HG02759 (cell line): ENCODE measurements around the gene ZNF765.
A peak's percentile ranks its signal among the peaks of the same experiment; 100 is the strongest.
"Not testable (repeated sequence)": the region's sequence is repeated elsewhere in the genome, so short reads cannot be mapped to it uniquely, and the experiment has no call there.

Experiments
- ATAC-seq: cut with Tn5 transposase; IDR thresholded peaks from one replicate; pipeline ENCODE4 v1.9.1; 2021; ENCODE audit warnings: mild to moderate bottlenecking, moderate library complexity; ENCODE audit not compliant: unreplicated experiment

ZNF765 gene

DNA sequence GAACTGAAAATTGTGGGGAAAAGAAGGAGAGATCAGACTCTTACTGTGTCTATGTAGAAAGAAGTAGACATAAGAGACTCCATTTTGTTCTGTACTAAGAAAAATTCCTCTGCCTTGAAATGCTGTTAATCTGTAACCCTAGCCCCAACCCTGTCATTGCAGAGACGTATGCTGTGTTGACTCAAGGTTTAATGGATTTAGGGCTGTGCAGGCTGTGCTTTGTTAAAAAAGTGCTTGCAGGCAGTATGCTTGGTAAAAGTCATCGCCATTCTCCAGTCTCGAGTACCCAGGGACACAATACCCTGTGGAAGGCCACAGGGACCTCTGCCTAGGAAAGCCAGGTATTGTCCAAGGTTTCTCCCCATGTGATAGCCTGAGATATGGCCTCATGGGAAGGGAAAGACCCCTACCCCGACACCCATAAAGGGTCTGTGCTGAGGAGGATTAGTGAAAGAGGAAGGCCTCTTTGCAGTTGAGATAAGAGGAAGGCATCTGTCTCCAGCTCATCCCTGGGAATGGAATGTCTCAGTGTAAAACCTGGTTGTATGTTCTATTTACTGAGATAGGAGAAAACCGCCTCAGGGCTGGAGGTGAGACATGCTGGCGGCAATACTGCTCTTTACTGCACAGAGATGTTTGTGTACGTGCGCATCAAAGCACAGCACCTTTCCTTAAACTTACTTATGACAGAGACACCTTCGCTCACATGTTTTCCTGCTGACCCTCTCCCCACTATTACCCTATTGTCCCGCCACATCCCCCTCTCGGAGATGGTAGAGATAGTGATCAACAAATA, 25.8 kb downstream of the ZNF765 start:
- ATAC-seq, result not testable (repeated sequence)

DNA sequence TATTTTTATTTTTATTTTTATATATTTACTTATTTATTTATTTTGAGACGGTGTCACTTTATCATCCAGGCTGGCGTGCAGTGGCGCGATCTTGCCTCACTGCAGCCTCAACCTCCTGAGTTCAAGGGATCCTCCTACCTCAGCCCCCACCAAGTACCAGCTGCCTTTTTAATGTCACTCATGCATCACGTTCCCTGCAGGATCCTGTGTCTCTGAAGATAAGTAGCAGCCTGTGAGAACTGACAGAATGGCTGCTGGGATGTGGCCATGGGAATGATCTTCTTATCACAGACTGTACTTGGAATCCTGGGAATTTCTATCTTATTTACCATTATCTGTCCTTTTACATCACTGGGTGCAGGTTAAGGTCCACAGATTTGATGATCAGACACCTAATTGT, 27.6 kb downstream of the ZNF765 start:
- no peak for ATAC-seq

DNA sequence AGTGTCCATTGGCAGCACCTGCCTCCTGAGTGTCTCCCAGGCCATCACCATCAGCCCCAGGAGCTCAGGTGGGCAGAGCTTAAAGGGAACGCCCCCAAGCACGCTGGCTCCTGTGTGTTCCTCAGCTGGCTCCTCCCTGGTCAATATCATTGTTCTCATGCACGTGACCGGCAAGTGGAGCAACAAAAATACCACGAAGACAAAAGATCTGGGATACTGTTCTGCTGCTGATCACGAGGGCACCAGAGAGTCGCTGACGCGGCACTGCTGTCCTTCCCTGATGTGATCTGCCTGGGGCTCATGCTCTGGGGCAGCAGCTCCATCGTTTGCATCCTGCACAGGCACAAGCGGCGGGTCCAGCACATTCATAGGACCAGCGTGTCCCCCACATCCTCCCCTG, 28.1 kb downstream of the ZNF765 start:
- not testable (repeated sequence) for ATAC-seq

DNA sequence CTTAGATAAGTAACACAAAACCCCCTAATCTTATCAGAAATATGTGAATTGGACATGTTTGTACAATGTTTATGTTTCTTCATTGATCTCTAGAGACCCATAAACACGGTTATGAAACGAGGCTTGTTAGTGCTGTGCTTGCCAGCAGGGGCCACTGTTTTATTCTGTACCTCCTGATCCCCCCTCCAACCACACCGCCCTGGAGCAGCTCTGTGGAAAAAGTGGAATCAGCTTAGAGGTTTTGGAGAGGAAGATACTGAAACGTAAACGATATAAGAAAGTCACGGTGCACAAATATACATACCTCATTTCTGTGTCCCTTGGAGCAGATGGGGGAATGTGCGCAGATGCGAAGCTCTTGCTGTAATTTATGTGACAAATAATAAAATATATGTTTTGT, 28.7 kb downstream of the ZNF765 start:
- not testable (repeated sequence) for ATAC-seq

DNA sequence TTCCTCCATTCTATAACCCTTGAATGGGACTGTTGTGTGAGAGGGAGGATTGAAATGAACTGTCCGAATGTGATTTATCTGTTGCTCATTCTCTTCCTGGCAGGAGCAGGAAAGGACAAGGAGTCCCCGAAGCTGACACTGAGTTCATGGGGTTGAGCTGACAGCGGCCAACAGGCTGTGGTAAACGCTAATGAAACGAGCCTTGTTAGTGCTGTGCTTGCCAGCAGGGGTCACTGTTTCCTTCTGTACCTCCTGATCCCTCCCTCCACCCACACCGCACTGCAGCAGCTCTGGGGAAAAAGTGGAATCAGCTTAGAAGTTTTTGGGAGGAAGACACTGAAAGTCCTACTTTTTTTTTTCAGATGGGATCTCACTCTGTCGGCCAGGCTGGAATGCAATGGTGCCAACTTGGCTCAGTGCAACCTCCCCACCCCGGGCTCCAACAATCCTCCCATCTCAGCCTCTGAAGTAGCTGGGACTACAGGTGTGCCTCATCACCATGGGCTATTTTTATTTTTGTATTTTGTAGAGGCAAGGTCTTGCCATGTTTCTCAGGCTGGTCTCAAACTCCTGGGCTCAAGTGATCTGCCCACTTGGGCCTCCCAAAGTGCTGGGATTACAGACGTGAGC, 30.1 kb downstream of the ZNF765 start:
- no peak for ATAC-seq

DNA sequence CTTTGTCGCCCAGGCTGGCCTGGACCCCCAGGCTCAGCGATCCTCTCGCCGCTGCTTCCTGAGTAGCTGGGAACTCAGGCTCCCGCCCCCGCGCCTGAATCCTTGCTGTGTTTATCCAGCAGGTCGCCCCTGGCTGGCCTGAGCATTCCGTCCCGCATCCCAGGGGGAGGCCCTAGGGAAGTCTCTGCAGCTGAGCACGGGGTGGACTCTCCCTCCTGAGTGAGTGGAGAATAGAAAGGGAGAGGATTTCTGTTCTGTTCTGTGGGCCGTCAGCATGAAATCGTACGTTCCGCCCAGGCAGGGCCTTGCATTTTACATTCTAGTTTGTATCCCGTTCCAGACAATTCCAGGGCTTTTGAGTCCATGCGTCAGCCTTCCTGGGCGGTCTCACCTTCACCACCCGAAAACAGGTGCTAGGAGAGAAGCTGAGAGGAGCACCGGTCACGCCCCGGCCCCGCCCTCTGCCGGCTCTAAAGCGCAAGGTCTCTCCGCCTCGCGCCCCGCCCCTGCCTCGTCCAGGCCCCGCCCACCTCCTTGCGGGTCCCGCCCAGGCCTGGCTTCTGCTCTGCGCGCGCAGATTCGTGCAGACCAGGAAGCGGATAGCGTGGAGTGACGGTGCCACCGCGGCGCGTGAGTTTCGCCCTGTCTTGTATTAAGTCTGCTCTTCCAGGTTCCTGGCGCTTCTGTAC, 36.6 kb downstream of the ZNF765 start, which contains the start of gene ZNF761:
ZNF761 (plus strand) TSS at position 586 of the 689 bp plus-strand sequence. CDS start 15,285 bp downstream, outside the sequence.
- peak; percentile 98 for ATAC-seq

DNA sequence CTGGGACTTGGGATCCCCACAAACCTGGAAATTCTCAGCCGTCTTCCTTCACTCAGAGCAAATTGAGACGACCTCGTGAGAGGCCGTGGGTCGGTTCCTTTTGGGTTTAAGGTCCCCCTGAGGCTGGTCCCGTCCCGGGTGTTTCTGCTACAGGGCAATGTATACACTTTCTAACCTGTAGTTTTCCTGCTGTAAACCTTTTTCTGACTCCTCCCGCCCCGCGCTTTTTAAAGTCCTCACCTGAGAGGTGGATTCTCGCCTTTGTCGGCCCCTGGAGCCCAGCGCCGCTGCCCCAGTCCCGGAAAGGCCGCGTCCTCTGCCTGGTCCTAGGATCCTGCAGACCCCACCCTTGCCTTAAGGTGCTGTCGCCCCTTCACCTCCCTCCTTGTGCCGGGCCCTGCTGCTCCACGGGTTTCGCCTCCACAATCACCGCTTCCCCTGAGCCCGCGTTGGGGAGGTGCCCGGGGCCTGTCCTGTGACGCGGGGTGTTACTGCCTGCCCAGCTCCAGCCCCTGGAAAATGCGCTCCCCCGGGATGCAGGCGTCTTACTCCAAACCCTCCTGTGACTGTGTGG, 37.2 kb downstream of the ZNF765 start:
- ATAC-seq, result peak; percentile 35

DNA sequence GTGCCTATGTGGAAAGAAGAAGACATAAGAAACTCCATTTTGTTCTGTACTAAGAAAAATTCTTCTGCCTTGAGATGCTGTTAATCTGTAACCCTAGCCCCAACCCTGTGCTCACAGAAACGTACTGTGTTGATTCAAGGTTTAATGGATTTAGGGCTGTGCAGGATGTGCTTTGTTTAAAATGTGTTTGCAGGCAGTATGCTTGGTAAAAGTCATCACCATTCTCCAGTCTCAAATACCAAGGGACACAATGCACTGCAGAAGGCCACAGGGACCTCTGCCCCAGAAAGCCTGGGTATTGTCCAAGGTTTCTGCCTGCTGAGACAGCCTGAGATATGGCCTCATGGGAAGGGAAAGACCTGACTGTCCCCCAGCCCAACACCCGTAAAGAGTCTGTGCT, 48.9 kb downstream of the ZNF765 start:
- not testable (repeated sequence) for ATAC-seq

DNA sequence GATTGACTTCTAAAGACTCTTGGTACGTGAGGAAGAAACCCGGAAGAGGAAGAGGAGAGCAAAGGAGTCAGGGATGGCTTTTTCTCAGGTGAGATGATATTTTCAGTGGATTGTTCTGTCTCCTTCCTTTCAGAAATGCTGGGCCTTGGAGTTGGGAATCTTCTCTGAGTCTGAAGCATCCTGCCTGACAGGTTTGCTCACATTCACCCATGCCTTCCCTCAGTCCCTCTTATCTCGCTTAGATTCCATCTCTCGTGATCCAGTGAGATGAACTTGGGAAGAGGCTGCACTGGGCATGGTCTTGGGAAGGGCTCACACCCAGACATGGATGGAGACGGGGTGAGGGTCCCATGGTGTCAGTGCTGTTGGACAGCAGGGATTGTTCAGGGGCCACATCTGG, 52.2 kb downstream of the ZNF765 start:
- not testable (repeated sequence) for ATAC-seq

DNA sequence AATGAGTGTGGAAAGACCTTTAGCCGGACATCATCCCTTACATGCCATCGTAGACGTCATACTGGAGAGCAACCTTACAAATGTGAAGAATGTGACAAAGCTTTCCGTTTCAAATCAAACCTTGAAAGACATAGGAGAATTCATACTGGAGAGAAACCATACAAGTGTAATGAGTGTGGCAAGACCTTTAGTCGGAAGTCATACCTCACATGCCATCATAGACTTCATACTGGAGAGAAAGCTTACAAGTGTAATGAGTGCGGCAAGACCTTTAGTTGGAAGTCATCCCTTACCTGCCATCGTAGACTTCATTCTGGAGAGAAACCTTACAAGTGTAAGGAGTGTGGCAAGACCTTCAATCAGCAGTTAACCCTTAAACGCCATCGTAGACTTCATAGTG, 60.9 kb downstream of the ZNF765 start:
- ATAC-seq, result no peak

DNA sequence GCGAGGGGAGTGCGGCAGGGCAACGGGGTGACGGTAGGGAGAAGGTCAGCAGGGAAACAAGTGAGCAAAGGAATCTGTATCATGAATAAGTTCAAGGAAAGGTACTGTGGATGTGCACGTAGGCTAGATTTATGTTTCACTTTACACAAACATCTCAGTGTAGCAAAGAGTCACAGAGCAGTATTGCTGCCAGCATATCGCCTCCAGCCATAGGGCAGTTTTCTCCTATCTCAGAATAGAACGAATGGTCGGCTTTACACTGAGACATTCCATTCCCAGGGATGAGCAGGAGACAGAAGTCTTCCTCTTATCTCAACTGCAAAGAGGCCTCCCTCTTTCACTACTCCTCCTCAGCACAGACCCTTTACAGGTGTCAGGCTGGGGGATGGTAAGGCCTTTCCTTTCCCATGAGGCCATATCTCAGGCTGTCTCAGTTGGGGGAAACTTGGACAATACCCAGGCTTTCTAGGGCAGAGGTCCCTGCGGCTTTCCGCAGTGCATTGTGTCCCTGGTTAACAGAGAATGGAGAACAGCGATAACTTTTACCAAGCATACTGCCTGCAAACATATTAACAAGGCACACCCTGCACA, 65.3 kb downstream of the ZNF765 start:
- ATAC-seq, result not testable (repeated sequence)

DNA sequence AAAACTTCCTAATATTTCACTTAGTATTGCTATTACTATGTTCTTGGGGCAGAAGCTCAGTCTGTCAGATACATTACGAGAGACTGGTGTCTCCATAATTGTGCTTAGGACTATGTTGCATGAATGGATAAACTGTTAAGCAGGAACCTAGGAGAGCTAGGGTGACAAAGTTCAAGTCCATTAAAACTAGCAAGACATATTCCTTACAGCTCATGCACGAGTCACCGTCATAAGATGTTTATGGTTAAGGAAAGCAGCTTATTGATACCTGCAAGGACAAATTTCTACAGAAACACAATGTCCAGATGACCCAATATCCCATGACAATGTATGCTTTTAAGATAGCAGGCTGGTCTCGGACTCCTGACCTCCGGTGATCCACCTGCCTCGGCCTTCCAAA, 66.9 kb downstream of the ZNF765 start:
- ATAC-seq, result no peak

DNA sequence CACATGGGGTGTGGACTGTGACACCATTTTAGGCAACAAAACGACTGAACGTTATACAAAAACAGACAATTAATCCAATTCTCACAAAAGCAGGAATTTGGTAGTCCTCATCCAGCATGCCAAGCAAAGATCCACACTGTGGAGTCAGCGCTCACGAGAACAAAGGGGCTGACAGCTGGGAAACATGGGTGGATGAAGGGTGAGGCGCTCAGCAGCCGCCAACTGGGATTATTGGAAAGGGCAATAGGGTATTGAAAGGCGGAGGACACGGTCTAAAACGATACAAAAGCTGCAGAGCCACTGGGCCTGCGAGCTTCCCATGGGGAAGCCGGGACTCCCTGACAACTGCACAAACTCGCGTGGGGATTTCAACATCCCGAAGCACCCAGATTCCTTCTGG, 67.9 kb downstream of the ZNF765 start:
- ATAC-seq, result no peak

DNA sequence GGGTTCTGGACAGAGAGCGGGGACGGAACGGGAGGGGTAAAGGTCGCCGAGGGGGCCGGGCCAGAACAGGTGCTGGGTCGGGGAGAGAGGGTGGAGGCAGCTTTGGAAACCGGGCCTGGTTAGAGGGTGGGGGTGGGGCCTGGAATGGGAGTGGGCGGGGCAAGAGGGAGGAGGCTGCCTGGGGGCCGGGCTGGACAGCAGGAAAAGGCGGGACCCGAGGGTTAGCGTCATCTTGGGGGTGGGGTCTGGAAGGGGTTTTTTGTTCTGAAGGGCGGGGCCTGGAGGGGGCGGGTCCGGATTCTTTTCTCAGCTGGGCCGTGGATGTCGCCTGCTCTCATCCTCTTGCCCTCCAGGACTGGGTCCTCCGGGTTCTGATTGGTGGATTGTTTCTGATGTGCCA, 68.3 kb downstream of the ZNF765 start:
- no peak for ATAC-seq

DNA sequence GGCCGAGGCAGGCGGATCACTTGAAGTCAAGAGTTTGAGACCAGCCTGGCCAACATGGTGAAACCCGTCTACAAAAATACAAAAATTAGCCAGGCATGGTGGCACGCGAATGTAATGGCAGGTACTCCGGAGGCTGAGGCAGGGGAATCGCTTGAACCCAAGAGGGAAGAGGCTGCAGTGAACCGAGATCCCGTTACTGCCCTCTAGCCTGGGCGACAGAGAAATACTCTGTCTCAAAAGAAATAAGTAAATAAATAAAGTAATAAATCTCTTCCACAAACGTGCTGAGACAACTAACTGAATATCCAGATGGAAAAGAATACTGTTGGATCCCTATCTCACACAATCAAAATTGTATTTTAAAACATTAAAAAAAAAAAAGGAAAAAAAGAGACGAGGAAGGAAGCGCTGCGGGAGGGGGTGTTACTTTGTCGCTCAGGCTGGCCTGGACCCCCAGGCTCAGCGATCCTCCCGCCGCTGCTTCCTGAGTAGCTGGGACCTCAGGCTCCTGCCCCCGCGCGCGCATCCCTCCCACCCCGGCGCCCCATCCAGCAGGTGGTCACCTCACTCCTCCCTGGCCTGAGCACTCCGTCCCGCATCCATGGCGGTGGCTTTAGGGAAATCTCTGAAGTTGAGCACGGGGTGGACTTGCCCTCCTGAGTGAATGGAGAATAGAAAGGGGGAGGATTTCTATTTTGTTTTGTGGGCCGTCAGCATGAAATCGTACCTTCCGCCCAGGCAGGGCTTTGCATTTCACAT, 72.0 kb downstream of the ZNF765 start:
- ATAC-seq, result peak; percentile 36

DNA sequence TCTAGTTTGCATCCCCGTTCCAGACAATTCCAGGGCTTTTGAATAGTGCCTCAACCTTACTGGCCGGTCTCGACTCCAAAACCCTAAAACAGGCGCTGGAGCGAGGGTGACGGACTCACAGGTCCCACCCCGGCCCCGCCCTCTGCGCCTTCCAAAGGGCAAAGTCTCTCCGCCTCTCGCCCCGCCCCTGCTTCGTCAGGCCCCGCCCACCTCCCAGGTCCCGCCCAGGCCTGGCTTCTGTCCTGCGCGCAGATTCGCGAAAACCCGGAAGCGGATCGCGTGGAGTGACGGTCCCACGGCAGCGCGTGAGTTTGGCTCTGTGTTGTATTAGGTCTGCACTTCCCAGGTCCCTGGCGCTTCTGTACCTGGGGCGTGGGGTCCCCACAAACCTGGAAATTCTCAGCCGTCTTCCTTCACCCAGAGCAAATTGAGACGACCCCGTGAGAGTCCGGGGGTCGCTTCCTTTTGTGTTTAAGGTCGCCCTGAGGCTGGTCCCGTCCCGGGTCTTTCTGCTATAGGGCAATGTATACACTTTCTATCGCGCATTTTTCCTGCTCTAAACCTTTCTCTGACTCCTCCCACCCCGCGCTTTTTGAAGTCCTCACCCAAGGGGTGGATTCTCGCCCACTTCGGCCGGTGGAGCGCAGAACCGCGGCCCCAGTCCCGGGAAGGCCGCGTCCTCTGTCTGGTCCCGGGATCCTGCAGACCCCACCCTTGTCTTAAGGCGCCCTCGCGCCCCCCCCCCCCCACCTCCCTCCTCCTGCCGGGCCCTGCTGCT, 72.7 kb downstream of the ZNF765 start, which contains the start of gene ZNF813:
ZNF813 (plus strand) TSS at position 249 of the 778 bp plus-strand sequence. CDS start 16,090 bp downstream, outside the sequence.
- ATAC-seq, result peak; percentile 93

DNA sequence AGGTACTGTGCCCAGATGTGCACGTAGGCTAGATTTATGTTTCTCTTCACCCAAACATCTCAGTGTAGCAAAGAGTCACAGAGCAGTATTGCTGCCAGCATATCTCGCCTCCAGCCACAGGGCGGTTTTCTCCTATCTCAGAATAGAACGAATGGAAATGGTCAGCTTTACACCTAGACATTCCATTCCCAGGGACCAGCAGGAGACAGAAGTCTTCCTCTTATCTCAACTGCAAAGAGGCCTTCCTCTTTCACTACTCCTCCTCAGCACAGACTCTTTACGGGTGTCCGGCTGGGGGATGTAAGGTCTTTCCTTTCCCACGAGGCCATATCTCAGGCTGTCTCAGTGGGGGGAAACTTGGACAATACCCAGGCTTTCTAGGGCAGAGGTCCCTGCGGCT, 73.7 kb downstream of the ZNF765 start:
- not testable (repeated sequence) for ATAC-seq

DNA sequence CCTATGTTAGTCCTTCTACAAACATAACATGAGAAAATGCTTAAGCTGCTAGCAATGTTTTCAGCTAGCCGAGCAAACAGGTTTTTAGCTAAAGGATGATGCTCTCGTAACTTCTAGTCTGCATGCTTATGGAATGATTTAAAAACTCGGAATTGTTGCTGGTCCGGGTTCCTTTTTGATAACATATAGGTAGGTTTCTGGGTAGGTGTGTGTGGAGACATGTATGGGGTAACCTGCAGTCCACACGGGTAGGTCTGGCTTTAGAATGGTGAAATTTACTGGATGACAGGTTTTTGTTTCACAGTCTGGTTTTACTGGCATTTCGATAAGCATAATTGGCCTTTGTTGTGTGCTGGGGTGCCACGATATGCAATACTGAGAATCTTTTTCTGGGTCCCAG, 77.0 kb downstream of the ZNF765 start:
- ATAC-seq, result no peak

DNA sequence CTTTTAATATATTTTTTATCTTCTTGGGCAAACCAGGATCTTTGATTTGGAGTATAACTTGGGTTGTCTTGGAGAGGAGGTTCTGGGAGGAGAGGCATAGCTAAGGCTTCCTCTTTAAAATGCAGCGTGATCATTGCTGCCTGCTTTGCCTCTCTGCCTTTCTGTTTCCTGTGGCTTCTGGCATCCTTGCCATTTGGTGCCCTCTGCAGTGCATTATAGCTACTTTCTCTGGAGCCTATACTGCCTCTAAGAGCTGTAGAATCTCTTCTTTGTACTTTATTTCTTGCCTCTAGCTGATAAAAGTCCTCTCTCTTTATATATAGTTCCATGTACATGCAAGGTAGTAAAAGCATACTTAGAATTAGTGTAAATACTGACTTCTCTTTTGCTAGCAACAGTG, 79.9 kb downstream of the ZNF765 start:
- not testable (repeated sequence) for ATAC-seq
